HG03439 (cell line): ENCODE data around the gene OR10Z1.

Experiments
- ATAC-seq: cut with Tn5 transposase; IDR thresholded peaks from one replicate; pipeline ENCODE4 v1.9.1; 2021; ENCODE audit warnings: mild to moderate bottlenecking, moderate library complexity; ENCODE audit not compliant: unreplicated experiment

OR10Z1 gene

DNA sequence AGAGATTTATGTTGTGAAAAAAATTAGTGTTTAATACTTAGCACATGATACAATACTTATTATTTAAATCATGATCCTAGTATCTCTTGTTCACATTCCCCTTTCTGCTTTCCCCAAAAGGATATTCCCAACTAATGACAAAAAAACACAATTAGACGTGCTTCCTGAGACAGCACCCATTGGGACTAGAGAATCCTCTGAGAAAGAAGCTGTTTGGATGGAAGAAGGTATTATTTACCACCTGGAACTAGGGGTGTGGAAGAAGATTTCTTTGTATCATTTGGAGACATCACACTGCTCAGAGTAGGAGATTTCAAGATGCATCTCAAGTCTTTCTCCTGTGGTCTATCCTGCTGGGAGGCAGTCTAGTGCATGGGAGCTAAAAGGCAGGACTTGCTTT lies at the start of gene OR10Z1:
Gene OR10Z1 (plus strand): TSS at position 301 of the 400 bp plus-strand sequence. CDS start 1,171 bp downstream, outside the sequence.
- ATAC-seq = no peak

- ATAC-seq = no peak
Measured at GRCh38 chr1:158559696-158560095, 45.4 kb upstream of the OR10Z1 start.

DNA sequence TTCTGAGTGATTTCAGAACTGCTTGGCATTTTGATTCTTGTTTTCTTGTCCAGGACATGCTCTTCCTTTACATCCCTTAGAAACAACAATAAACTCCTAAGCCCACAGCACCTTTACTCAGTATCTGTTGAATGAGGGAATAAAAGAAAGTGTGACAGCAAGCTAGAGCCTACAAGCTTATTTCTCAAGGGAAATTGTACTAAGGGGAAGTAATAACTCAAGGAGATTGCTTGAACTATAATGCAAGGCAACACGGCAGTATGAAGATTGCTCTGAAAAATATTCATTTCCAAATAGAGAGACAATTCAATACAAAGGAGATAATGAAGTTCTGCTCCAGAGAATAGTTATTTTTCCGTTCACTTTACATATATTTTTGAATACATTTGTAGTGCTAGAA lies 41.2 kb upstream of the OR10Z1 start:
- no peak for ATAC-seq

GRCh38 chr1:158564608-158565007 lies 40.5 kb upstream of the OR10Z1 start:
- no peak for ATAC-seq

- ATAC-seq = no peak
Measured at GRCh38 chr1:158570480-158570879, 34.6 kb upstream of the OR10Z1 start, which contains the start of gene OR6P1. Gene OR6P1, minus strand, starts transcription at chr1:158570580. Its CDS starts 6,976 bp downstream, at chr1:158563604.

- ATAC-seq = no peak
Measured at GRCh38 chr1:158572226-158572625, 32.8 kb upstream of the OR10Z1 start.

GRCh38 chr1:158577561-158577960 lies 27.5 kb upstream of the OR10Z1 start:
- ATAC-seq = no peak

GRCh38 chr1:158579733-158580132 lies 25.3 kb upstream of the OR10Z1 start, which contains the start of gene OR10X1:
Gene OR10X1, minus strand, starts transcription at chr1:158579899. Its CDS starts 0 bp downstream, at chr1:158579899.
- no peak for ATAC-seq

DNA sequence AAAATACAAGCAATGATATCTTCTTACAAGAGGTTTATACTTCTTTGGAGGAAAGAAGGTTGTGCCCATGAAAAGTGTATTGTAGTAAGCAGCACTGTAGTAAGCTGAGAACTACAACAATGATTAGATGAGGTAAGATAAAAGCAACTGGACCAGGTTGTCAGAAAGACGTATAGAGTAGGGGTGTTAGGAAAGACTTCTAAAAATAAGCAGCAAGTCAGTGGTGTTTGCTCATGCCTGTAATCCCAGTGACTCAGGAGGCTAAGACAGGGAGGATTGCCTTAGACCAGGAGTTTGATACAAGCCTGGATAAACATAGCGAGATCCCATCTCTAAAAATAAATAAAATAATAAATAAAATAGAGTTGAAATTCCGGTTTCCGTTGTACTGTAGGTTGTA lies 21.1 kb upstream of the OR10Z1 start:
- no peak for ATAC-seq

GRCh38 chr1:158586942-158587341 lies 18.1 kb upstream of the OR10Z1 start:
- no peak for ATAC-seq

DNA sequence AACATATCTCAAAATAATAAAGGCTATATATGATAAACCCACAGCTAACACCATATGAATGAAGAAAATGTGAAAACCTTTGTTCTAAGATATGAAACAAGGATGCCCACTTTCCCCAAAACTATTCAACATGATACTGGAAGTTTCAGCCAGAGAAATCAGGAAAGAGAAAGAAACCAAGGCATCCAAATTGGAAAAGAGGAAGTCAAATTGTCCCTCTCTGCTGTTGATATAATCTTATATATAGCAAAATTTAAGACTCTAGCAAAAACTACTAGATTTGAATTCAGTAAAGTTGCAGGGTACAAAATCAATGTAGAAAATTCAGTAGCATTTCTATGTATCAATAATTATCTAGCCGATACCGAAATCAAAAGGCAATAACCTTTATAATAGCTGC lies 4.3 kb upstream of the OR10Z1 start:
- no peak for ATAC-seq

DNA sequence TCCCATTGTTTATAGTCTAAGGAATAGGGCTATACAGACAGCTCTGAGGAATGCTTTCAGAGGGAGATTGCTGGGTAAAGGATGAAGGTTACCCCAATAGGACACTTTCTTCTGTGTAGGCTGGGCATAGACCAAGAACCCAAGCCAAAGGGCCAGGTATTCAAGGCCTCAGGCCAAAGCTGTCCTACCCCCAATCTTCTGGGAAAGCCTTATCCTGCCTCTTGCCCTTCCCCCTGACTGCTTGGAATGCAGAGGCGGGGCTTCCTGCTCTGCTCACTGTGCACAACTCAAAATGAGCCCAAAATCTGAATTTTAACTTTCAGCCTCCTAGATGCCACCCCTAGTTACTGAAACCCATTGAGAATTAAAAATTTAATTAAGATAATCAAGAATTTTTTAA lies 2.2 kb downstream of the OR10Z1 start:
- no peak for ATAC-seq

GRCh38 chr1:158611916-158612315 lies 6.8 kb downstream of the OR10Z1 start:
- ATAC-seq = no peak

DNA sequence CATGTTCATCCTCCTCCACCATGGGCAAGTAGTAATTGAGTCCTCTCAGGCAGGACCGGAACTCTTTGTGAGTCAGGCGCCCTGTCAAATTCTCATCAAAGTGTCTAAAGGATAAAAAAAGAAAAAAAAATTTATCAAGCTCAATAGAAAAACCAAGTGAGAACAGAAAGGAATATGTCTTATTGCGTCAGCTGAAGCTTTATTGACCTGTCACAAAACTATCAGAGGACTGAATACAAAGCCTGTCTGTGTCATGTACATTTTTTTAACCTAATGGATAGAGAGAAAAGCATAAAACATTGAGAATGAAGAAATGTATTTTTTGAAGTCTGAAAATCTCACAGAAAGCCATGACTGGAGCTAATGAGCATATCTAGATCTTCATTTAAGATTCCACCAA lies 8.7 kb downstream of the OR10Z1 start:
- ATAC-seq = no peak

DNA sequence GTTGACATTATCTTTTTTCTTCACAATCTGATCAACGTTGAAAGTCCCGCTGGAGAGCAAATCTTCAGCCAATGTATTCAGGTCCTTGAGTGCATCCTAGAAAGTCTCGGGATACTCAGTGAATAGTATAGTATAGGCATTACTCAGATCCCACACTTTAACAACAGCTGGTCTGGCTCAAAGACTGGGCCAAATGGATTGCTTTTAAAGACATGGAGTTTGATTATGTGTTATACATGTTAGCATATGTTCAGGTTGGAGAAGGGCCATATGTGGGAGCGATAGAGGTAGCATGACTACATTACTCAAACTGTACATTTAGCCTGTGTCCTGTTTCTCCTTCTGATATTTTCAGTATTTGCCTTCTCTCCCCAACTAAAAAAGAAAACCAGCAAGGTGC lies 33.1 kb downstream of the OR10Z1 start:
- ATAC-seq = no peak

GRCh38 chr1:158638904-158639303 lies 33.8 kb downstream of the OR10Z1 start:
- no peak for ATAC-seq

DNA sequence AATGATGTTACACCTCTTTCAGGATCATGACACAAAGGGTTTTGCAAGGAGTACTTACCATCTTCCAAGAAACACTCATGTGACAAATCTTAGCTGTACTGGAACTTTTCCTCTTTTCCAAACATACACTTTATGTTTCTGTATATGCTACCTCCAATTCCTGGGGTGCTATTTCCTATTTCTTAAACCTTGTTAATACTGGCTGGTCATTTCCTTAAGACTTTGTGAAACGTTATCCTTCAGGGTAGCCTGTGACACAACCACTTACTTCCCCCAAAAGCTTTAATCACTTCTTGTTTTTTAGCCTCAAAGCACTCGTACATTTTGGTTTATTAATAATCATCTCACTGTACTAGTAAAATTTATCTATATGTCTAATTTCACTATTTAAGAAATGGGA lies 39.4 kb downstream of the OR10Z1 start:
- ATAC-seq = no peak

GRCh38 chr1:158646465-158646864 lies 41.4 kb downstream of the OR10Z1 start:
- ATAC-seq = no peak

DNA sequence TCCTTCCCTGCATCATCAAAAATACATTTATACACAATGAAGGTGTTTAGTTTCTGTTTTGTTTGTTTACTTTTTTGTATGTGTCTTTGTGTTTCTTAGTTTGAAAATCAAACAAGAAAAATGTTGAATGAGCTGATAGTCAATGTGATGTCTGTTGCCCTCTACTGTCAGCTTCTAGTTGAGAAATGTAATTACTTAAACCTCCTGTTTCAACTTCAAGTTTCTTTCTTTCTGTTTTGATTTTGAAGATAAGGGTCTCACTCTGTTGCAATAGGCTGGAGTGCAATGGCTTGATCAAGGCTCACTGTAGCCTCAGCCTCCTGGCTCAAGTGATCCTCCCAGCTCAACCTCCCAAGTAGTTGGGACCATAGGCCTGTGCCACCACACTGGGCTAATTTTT lies 44.0 kb downstream of the OR10Z1 start:
- ATAC-seq = no peak

- no peak for ATAC-seq
Measured at GRCh38 chr1:158652721-158653334, 47.8 kb downstream of the OR10Z1 start.

DNA sequence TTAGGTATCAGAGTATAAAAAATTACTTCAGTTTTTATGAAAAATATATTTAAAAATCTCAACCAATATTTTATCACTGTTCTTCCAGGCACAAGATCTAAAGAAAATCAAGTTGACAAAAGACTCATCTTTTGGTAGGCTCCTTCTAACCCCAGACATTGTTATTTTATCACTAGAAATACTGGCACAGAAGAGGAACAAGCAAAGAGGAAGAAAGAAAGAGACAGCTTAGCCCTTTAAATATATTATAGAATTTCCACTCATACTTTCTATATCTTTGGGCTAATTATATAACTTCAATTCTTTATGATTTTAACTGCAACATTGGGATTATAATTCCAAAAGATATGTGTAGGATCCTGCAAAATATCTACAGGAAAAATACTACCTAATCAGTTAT lies 49.0 kb downstream of the OR10Z1 start:
- no peak for ATAC-seq

- no peak for ATAC-seq
Measured at GRCh38 chr1:158654571-158654970, 49.5 kb downstream of the OR10Z1 start.
